ENCODE results near the gene MYT1.

MYT1 gene

GRCh38 chr20:64245746-64246595 is 81.7 kb downstream of the MYT1 start:
- DNase-seq (ENCODE audit: low spot score): peak; percentile 37

- no peak for DNase-seq (ENCODE audit: low spot score)
These were observed 82.5 kb downstream of the MYT1 start for GRCh38 chr20:64246616-64247306.

GRCh38 chr20:64247307-64247618 is 83.0 kb downstream of the MYT1 start:
- peak; percentile 41 for DNase-seq (ENCODE audit: low spot score)

GRCh38 chr20:64247970-64248841 is 84.0 kb downstream of the MYT1 start:
- DNase-seq (ENCODE audit: low spot score): peak; percentile 37

- no peak for DNase-seq (ENCODE audit: low spot score)
These were observed 85.8 kb downstream of the MYT1 start for GRCh38 chr20:64250027-64250426.

GRCh38 chr20:64253000-64253383 is 88.7 kb downstream of the MYT1 start:
- no peak for DNase-seq (ENCODE audit: low spot score)

GRCh38 chr20:64253443-64253842 is 89.2 kb downstream of the MYT1 start:
- DNase-seq (ENCODE audit: low spot score): no peak

GRCh38 chr20:64254156-64254555 is 89.9 kb downstream of the MYT1 start:
- DNase-seq (ENCODE audit: low spot score): no peak

GRCh38 chr20:64254571-64255360 is 90.5 kb downstream of the MYT1 start:
- no peak for DNase-seq (ENCODE audit: low spot score)

- peak; percentile 99 for DNase-seq (ENCODE audit: low spot score)
These were observed 91.4 kb downstream of the MYT1 start, which contains the start of gene PCMTD2 for GRCh38 chr20:64255361-64256281. Gene PCMTD2 (plus strand): TSS chr20:64255748. CDS start chr20:64259966, 4,218 bp downstream.

- DNase-seq (ENCODE audit: low spot score): no peak
These were observed 92.2 kb downstream of the MYT1 start for GRCh38 chr20:64256282-64256935.

- no peak for DNase-seq (ENCODE audit: low spot score)
These were observed 93.0 kb downstream of the MYT1 start for GRCh38 chr20:64257107-64257757.

- DNase-seq (ENCODE audit: low spot score): no peak
These were observed 94.0 kb downstream of the MYT1 start for GRCh38 chr20:64258071-64258823.

- DNase-seq (ENCODE audit: low spot score): no peak
These were observed 96.0 kb downstream of the MYT1 start for GRCh38 chr20:64260239-64260638.

GRCh38 chr20:64261138-64261537 is 96.9 kb downstream of the MYT1 start:
- no peak for DNase-seq (ENCODE audit: low spot score)

GRCh38 chr20:64264091-64264490 is 99.8 kb downstream of the MYT1 start:
- DNase-seq (ENCODE audit: low spot score): no peak

- DNase-seq (ENCODE audit: low spot score): no peak
These were observed 100.9 kb downstream of the MYT1 start for GRCh38 chr20:64265201-64265600.

- no peak for DNase-seq (ENCODE audit: low spot score)
These were observed 102.7 kb downstream of the MYT1 start for GRCh38 chr20:64266988-64267387.

GRCh38 chr20:64268174-64268573 is 103.9 kb downstream of the MYT1 start:
- DNase-seq (ENCODE audit: low spot score): no peak

Data from D341Med (cell line).